ENCODE results near the gene ARMH3. TPM values are rescaled to one million over a fixed set of nuclear protein-coding genes. Genes with fewer than 3 reads are reported as not detected.
A peak's percentile ranks its signal among the peaks of the same experiment; 100 is the strongest.

ARMH3 gene
- total and polyA plus RNA-seq, 10 donors = 11.6 to 37.4 (median 21.6) TPM

DNA sequence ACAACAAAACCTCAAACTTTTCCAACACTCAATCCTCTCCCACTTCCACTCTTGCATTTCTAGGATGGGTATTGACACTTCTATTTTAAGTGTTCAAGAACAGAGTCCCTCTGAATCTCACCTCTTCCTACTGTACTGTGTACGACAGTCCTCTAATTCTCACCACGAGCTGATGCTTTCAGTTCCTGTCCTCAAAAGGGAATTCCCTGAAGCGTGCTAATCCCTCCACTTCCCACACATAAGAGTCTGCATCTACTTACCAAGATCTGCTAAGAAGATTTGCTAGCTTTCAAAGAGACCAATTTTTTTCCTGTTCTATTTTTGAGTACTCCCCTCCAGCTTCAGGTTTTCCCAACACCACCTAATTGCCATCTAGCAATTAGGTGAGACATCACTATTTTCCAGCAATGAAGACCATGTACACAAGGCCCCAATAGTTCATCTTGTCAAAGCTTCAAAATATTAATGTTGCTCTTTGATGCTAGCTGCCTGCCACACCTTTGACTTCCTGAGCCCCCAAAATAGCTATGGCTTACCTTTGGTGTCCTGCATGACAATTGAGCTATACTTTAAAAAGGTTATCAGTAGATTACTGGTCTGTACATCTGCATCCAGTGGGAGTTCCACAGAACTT is 54.4 kb downstream of the ARMH3 start:
- TF ChIP-seq POLR2A (IDR thresholded peaks at IDR 0.05) (no peak), POLR2AphosphoS5 (IDR thresholded peaks at IDR 0.05) (no peak)
- TF ChIP-seq, protein P1, sequence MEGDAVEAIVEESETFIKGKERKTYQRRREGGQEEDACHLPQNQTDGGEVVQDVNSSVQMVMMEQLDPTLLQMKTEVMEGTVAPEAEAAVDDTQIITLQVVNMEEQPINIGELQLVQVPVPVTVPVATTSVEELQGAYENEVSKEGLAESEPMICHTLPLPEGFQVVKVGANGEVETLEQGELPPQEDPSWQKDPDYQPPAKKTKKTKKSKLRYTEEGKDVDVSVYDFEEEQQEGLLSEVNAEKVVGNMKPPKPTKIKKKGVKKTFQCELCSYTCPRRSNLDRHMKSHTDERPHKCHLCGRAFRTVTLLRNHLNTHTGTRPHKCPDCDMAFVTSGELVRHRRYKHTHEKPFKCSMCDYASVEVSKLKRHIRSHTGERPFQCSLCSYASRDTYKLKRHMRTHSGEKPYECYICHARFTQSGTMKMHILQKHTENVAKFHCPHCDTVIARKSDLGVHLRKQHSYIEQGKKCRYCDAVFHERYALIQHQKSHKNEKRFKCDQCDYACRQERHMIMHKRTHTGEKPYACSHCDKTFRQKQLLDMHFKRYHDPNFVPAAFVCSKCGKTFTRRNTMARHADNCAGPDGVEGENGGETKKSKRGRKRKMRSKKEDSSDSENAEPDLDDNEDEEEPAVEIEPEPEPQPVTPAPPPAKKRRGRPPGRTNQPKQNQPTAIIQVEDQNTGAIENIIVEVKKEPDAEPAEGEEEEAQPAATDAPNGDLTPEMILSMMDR (IDR thresholded peaks at IDR 0.05 in 8 of 11, conservative IDR thresholded peaks at IDR 0.05 in 3 of 11) = no peak
- DNase-seq = no peak
- peaks cover 0 to 99% (median 18%) of the 10 kb centered on the region in 6 donors for H3K36me3 ChIP-seq
- intact Hi-C loops (cut with DNase I; ENCODE audit: low total_unique reads) = no loop called here
- H3K4me3 ChIP-seq = peak overlapping the region in 1 of 8 donors; percentile 36
- no peaks in the 10 kb centered on the region for H3K9me3 ChIP-seq
- H3K27me3 ChIP-seq (replicated peaks in 1 of 7) = no peaks in the 10 kb centered on the region
- WGBS, 5 donors = 25 to 39% (median 34%) methylated on average over 3 of the region's 3 CpGs
- H3K4me1 ChIP-seq = peaks cover 3 to 97% (median 44%) of the 10 kb centered on the region in 6 donors
- peak overlapping the region in 7 of 8 donors; percentile 51 to 82 (median 64) for H3K27ac ChIP-seq

DNA sequence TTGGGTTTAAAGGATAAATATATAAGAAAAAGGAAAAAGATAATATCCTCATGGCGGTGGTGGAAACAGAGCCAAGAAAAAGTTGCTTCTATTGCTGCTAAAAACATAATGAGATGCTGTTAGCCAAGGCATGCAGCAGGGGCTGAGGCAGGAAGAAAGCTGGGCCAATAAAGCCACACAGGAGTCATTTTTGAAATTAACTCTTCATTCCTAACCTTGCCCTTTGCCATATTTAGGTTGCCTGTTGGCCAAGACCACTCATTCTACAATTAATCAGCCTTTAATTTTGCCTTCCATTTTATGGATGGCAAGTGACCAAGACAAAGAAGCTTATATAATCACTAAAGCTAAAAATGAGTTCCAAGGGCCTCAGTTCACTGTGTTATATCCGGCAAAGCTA is 58.2 kb downstream of the ARMH3 start:
- DNase-seq = no peak
- intact Hi-C loops (cut with DNase I; ENCODE audit: low total_unique reads) = no loop called here
- no peaks in the 10 kb centered on the region for H3K27me3 ChIP-seq (replicated peaks in 1 of 7)
- H3K4me3 ChIP-seq = no peak overlapping the region
- TF ChIP-seq POLR2AphosphoS5 (IDR thresholded peaks at IDR 0.05) (no peak), POLR2A (IDR thresholded peaks at IDR 0.05) (no peak)
- TF ChIP-seq, protein P1 (IDR thresholded peaks at IDR 0.05 in 8 of 11, conservative IDR thresholded peaks at IDR 0.05 in 3 of 11) = no peak
- H3K4me1 ChIP-seq = peaks cover 0 to 75% (median 33%) of the 10 kb centered on the region in 6 donors
- H3K36me3 ChIP-seq = peaks cover 0 to 99% (median 24%) of the 10 kb centered on the region in 6 donors
- peak overlapping the region in 3 of 8 donors; percentile 3 to 82 (median 8) for H3K27ac ChIP-seq
- no peaks in the 10 kb centered on the region for H3K9me3 ChIP-seq
- 80 to 91% (median 86%) methylated on average over 2 of the region's 2 CpGs for WGBS, 5 donors

DNA sequence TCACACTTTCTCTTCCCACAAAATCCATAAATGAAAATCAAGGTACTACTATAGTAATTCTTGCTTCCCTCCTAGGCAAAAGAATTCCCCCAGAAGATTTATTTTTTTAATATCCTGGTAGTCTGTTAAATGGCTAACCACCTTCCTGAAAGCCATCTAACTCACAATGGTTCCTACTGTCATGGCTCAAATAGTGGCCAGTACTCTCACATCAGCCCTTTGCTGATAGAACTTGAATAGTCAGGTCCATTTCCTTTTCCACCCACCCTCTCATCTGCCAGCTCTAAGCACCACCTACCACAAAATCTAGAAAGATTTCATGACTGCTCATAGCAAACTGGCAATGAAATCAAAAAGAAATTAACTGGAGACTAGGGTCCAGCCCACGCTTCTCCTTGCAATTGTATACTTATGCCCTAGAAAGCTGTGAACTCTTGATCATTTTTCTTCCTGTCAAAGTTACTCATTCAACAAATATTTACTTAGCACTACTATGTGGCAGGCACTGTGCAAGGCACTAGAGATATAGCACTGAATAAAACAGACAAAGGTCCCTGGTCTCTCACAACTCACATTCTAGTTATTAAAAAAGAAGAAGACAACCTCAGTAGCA is 60.4 kb downstream of the ARMH3 start:
- peaks cover 5 to 99% (median 45%) of the 10 kb centered on the region in 6 donors for H3K36me3 ChIP-seq
- TF ChIP-seq, protein P1 (IDR thresholded peaks at IDR 0.05 in 8 of 11, conservative IDR thresholded peaks at IDR 0.05 in 3 of 11) = no peak
- TF ChIP-seq POLR2AphosphoS5 (IDR thresholded peaks at IDR 0.05) (no peak), POLR2A (IDR thresholded peaks at IDR 0.05) (no peak)
- intact Hi-C loops (cut with DNase I; ENCODE audit: low total_unique reads) = no loop called here

DNA sequence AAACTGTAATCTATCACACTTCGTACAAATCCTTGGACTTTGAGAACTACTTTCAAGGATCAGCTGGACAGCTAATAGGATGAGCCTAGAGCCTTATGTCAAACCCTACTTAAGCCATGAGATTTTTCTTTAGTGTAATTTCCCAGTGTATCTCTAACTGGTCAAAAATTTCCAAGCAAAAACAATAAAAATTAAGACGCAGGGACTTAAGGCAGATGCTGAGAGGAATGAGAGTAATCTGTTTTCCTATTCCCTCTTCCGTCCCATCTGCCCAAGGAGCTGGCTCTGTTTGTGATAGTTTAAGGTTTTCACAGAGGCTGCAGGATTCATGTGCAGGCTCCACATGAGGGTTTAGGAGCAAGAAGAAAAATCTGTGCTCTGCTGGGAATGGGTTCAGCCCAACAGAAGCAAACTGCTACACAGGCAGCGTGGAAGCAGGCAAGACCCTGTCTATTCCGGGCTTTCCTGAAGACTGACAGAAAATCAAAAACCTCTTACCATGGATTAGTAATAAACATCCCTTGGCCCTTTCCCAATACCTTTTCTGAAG is 62.2 kb downstream of the ARMH3 start:
- H3K4me3 ChIP-seq = no peak overlapping the region
- no peak for DNase-seq
- H3K4me1 ChIP-seq = peaks cover 0 to 37% (median 7%) of the 10 kb centered on the region in 6 donors
- H3K36me3 ChIP-seq = peaks cover 5 to 99% (median 64%) of the 10 kb centered on the region in 6 donors
- intact Hi-C loops (cut with DNase I; ENCODE audit: low total_unique reads) = no loop called here
- WGBS, 5 donors = 92 to 98% (median 95%) methylated on average over 5 of the region's 5 CpGs
- no peaks in the 10 kb centered on the region for H3K9me3 ChIP-seq
- H3K27ac ChIP-seq = no peak overlapping the region
- TF ChIP-seq POLR2A (IDR thresholded peaks at IDR 0.05) (no peak), POLR2AphosphoS5 (IDR thresholded peaks at IDR 0.05) (no peak)
- TF ChIP-seq, protein P1 (IDR thresholded peaks at IDR 0.05 in 8 of 11, conservative IDR thresholded peaks at IDR 0.05 in 3 of 11) = no peak
- H3K27me3 ChIP-seq (replicated peaks in 1 of 7) = no peaks in the 10 kb centered on the region

More for the DNA sequence above, 60.4 kb downstream of the ARMH3 start:
- Histone ChIP-seq H3K27ac (peak overlapping the region in 1 of 8 donors; percentile 13), H3K4me3 (no peak overlapping the region), H3K9me3 (no peaks in the 10 kb centered on the region), H3K4me1 (peaks cover 0 to 56% (median 12%) of the 10 kb centered on the region in 6 donors), H3K27me3 (replicated peaks in 1 of 7) (no peaks in the 10 kb centered on the region)
- no peak for DNase-seq
- 85 to 93% (median 91%) methylated on average over 1 of the region's 1 CpG for WGBS, 5 donors
